H9 (cell line): ENCODE results near the gene RASL10A. TPM values are rescaled to one million over a fixed set of nuclear protein-coding genes. Genes with fewer than 3 reads are reported as not detected.
"Not testable (repeated sequence)": the region's sequence is repeated elsewhere in the genome, so short reads cannot be mapped to it uniquely, and the experiment has no call there.

Experiments
- DNase-seq: peaks from one replicate; pipeline ENCODE4 v3.0.0-alpha.2; 2017
- H2AFZ ChIP-seq: one replicate; pipeline ENCODE4 v1.6.1; 2013; ENCODE audit warnings: mild to moderate bottlenecking, low read length, control low read depth, moderate library complexity
- H2AK5ac ChIP-seq: 2 replicates; pipeline ENCODE4 v1.6.1; 2013; ENCODE audit warnings: low read length, control low read depth, mixed read lengths; ENCODE audit not compliant: insufficient read length
- H2BK120ac ChIP-seq: one replicate; pipeline ENCODE4 v1.6.1; 2013; ENCODE audit warnings: low read depth, mild to moderate bottlenecking, low read length, control low read depth, inconsistent platforms; ENCODE audit not compliant: poor library complexity, severe bottlenecking
- H2BK12ac ChIP-seq: 2 replicates; pipeline ENCODE4 v1.6.1; 2013; ENCODE audit warnings: low read length, control low read depth, mixed read lengths, low read depth; ENCODE audit not compliant: insufficient read length
- H2BK15ac ChIP-seq: 2 replicates; pipeline ENCODE4 v1.6.1; 2013; ENCODE audit warnings: low read depth, low read length, control low read depth
- H2BK20ac ChIP-seq: one replicate; pipeline ENCODE4 v1.6.1; 2013; ENCODE audit warnings: low read depth, mild to moderate bottlenecking, low read length, control low read depth, inconsistent platforms; ENCODE audit not compliant: poor library complexity, severe bottlenecking
- H2BK5ac ChIP-seq: 2 replicates; pipeline ENCODE4 v1.6.1; 2013; ENCODE audit warnings: low read length, control low read depth, mixed read lengths; ENCODE audit not compliant: insufficient read length
- H3K14ac ChIP-seq: 2 replicates; pipeline ENCODE4 v1.6.1; 2013; ENCODE audit warnings: low read length, control low read depth; ENCODE audit not compliant: insufficient read depth
- H3K18ac ChIP-seq: 2 replicates; pipeline ENCODE4 v1.6.1; 2013; ENCODE audit warnings: low read depth, mild to moderate bottlenecking, mixed read lengths, low read length, control low read depth; ENCODE audit not compliant: insufficient read length
- H3K23ac ChIP-seq: 2 replicates; pipeline ENCODE4 v1.6.1; 2013; ENCODE audit warnings: low read length, control low read depth, mixed read lengths, low read depth; ENCODE audit not compliant: insufficient read length
- H3K23me2 ChIP-seq: 2 replicates; pipeline ENCODE4 v1.6.1; 2013; ENCODE audit warnings: low read depth, mild to moderate bottlenecking, mixed read lengths, low read length, control low read depth; ENCODE audit not compliant: insufficient read length, poor library complexity, severe bottlenecking
- H3K27ac ChIP-seq: 2 replicates; pipeline ENCODE4 v1.5.1; 2013; ENCODE audit warnings: low read length, control low read depth, mixed read lengths, low read depth; ENCODE audit not compliant: insufficient read length
- H3K27me3 ChIP-seq: 2 replicates; pipeline ENCODE4 v1.6.1; 2013; ENCODE audit warnings: low read length, control low read depth, inconsistent platforms; ENCODE audit not compliant: insufficient read depth
- H3K4ac ChIP-seq: 2 replicates; pipeline ENCODE4 v1.6.1; 2013; ENCODE audit warnings: low read depth, mild to moderate bottlenecking, control low read depth, inconsistent platforms, low read length, moderate library complexity
- H3K4me1 ChIP-seq: 2 replicates; pipeline ENCODE4 v1.6.1; 2013; ENCODE audit warnings: low read length, control low read depth, inconsistent platforms; ENCODE audit not compliant: insufficient read depth
- H3K4me2 ChIP-seq: 2 replicates; pipeline ENCODE4 v1.6.1; 2013; ENCODE audit warnings: low read length, control low read depth, mixed read lengths; ENCODE audit not compliant: insufficient read length, insufficient read depth
- H3K56ac ChIP-seq: 2 replicates; pipeline ENCODE4 v1.6.1; 2013; ENCODE audit warnings: low read depth, mild to moderate bottlenecking, mixed read lengths, low read length, control low read depth; ENCODE audit not compliant: insufficient read length
- H3K79me1 ChIP-seq: 2 replicates; pipeline ENCODE4 v1.6.1; 2013; ENCODE audit warnings: low read depth, mild to moderate bottlenecking, moderate library complexity, low read length, control low read depth, inconsistent platforms; ENCODE audit not compliant: insufficient read depth, poor library complexity, severe bottlenecking
- H3K79me2 ChIP-seq: 2 replicates; pipeline ENCODE4 v1.6.1; 2013; ENCODE audit warnings: low read length, control low read depth, inconsistent platforms; ENCODE audit not compliant: insufficient read depth
- H3K9ac ChIP-seq: 2 replicates; pipeline ENCODE4 v1.6.1; 2013; ENCODE audit warnings: low read length, control low read depth, mixed read lengths; ENCODE audit not compliant: insufficient read length; ENCODE audit errors: extremely low read depth
- H3K9me3 ChIP-seq: one replicate; pipeline ENCODE4 v1.6.1; 2013; ENCODE audit warnings: low read depth, low read length, inconsistent platforms; ENCODE audit not compliant: control insufficient read depth
- H3T11ph ChIP-seq: one replicate; pipeline ENCODE4 v1.6.1; 2013; ENCODE audit warnings: mild to moderate bottlenecking, low read length, control low read depth, inconsistent platforms
- H4K20me1 ChIP-seq: one replicate; pipeline ENCODE4 v1.6.1; 2013; ENCODE audit not compliant: control insufficient read depth, insufficient read length, insufficient read depth
- H4K5ac ChIP-seq: 2 replicates; pipeline ENCODE4 v1.6.1; 2013; ENCODE audit warnings: low read depth, mild to moderate bottlenecking, mixed read lengths, low read length, control low read depth; ENCODE audit not compliant: insufficient read length
- H4K8ac ChIP-seq: replicated peaks from 2 replicates; pipeline ENCODE4 v1.6.1; 2013; ENCODE audit warnings: low read length, control low read depth, mixed read lengths, low read depth; ENCODE audit not compliant: insufficient read length
- H4K91ac ChIP-seq: 2 replicates; pipeline ENCODE4 v1.6.1; 2013; ENCODE audit warnings: low read depth, mild to moderate bottlenecking, moderate library complexity, mixed read lengths, low read length, control low read depth; ENCODE audit not compliant: insufficient read length
- H3K27ac Mint-ChIP-seq, 3 experiments: 2 replicates in 2 of 3; 3 replicates in 1 of 3; pipeline ENCODE4 v1.8.0; 2020 to 2021; ENCODE audit warnings: mixed read lengths in 3 of 3, mild to moderate bottlenecking in 1 of 3, moderate library complexity in 1 of 3
- H3K27me3 Mint-ChIP-seq: 2 replicates; pipeline ENCODE4 v1.8.0; 2021; ENCODE audit warnings: low read depth, mild to moderate bottlenecking, moderate library complexity, mixed read lengths
- H3K36me3 Mint-ChIP-seq, 3 experiments: 2 replicates in 2 of 3; 3 replicates in 1 of 3; pipeline ENCODE4 v1.8.0; 2020 to 2021; ENCODE audit warnings: low read depth in 3 of 3, mixed read lengths in 3 of 3; ENCODE audit not compliant: insufficient read depth in 1 of 3
- H3K4me1 Mint-ChIP-seq, 2 experiments: 2 replicates each; pipeline ENCODE4 v1.8.0; 2020; ENCODE audit warnings: mixed read lengths in 2 of 2
- H3K4me3 Mint-ChIP-seq, 2 experiments: 2 replicates in 1 of 2; 3 replicates in 1 of 2; pipeline ENCODE4 v1.8.0; 2020 to 2021; ENCODE audit warnings: mild to moderate bottlenecking in 2 of 2, mixed read lengths in 2 of 2, moderate library complexity in 1 of 2
- H3K9me3 Mint-ChIP-seq, 2 experiments: 2 replicates in 1 of 2; 3 replicates in 1 of 2; pipeline ENCODE4 v1.8.0; 2020; ENCODE audit warnings: mild to moderate bottlenecking in 2 of 2, mixed read lengths in 2 of 2, moderate library complexity in 1 of 2
- CTCF ChIP-seq: fragments of 200-600 bp; sonication (generic); conservative IDR thresholded peaks from 3 replicates; pipeline ENCODE4 v1.8.0; 2021; ENCODE audit warnings: antibody characterized with exemption, mild to moderate bottlenecking
- WGBS: extraction: QIAGEN DNeasy Blood & Tissue Kit; methylation state at CpG from one replicate; pipeline ENCODE4 v1.1.7; 2013; ENCODE audit warnings: missing lambda C conversion rate, low lambda C conversion rate, mixed read lengths; ENCODE audit not compliant: insufficient read length; ENCODE audit errors: extremely low coverage; 5-methylcytosine and 5-hydroxymethylcytosine counted together
- total RNA-seq: library from RNA; stranded (reverse); gene quantifications from 2 replicates; pipeline ENCODE4 v1.2.1, GENCODE V29; 2021

The RASL10A gene
- total RNA-seq, 1 experiment from 2014 or later: 0.90 TPM

DNA sequence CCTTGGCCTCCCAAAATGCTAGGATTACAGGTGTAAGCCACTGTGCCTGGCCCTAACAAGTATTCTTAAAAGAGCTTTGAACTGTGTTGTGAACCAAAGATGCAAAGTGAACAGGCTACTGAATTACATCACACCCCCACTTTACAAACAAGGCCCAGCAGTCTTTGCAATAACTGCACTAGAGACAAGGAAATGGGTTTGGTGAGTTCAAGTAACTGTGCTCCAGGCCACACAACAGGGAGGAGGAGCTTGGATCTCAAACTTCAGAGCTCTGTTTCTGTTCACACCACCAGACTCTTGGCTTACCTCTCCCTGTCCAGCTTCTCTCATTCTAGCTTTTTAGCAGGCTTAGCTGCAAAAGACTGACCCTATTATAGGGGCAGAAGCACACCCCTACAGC, 30.4 kb upstream of the RASL10A start:
- no peak overlapping the region for H4K8ac ChIP-seq
- H3K14ac ChIP-seq: no peak overlapping the region
- no peak overlapping the region for H2BK12ac ChIP-seq
- no peak for TF ChIP-seq CTCF
- no peak overlapping the region for H2AK5ac ChIP-seq
- no peaks in the 10 kb centered on the region for H3K27me3 ChIP-seq
- no peaks in the 10 kb centered on the region for H4K20me1 ChIP-seq
- no peak for DNase-seq
- no peak overlapping the region for H3K4me2 ChIP-seq
- no peak overlapping the region for H2BK15ac ChIP-seq
- no peak overlapping the region for H3K18ac ChIP-seq
- no peaks in the 10 kb centered on the region for H3K9me3 ChIP-seq
- no peak overlapping the region for H3T11ph ChIP-seq
- H3K36me3 Mint-ChIP-seq: peaks cover 21 to 91% (median 46%) of the 10 kb centered on the region in 3 experiments; a peak in 6 of 7 replicates
- H3K79me2 ChIP-seq: no peaks in the 10 kb centered on the region
- H3K23me2 ChIP-seq: no peaks in the 10 kb centered on the region
- H3K4me3 Mint-ChIP-seq: no peak overlapping the region
- H3K56ac ChIP-seq: no peak overlapping the region
- no peaks in the 10 kb centered on the region for H3K4me1 ChIP-seq
- no peaks in the 10 kb centered on the region for H3K27me3 Mint-ChIP-seq
- H2AFZ ChIP-seq: no peak overlapping the region
- no peak overlapping the region for H4K91ac ChIP-seq
- no peaks in the 10 kb centered on the region for H3K79me1 ChIP-seq
- no peak overlapping the region for H3K9ac ChIP-seq
- H3K27ac ChIP-seq: no peak overlapping the region
- H3K9me3 Mint-ChIP-seq: no peaks in the 10 kb centered on the region
- no peak overlapping the region for H2BK5ac ChIP-seq
- H3K23ac ChIP-seq: no peak overlapping the region
- H3K27ac Mint-ChIP-seq: no peak overlapping the region
- H4K5ac ChIP-seq: no peak overlapping the region
- no peaks in the 10 kb centered on the region for H3K4me1 Mint-ChIP-seq
- H2BK120ac ChIP-seq: no peak overlapping the region
- no peak overlapping the region for H2BK20ac ChIP-seq
- no peak overlapping the region for H3K4ac ChIP-seq

GRCh38 chr22:29344889-29345288, 29.4 kb upstream of the RASL10A start:
- not testable (repeated sequence) for H3K27ac ChIP-seq

More at GRCh38 chr22:29344889-29345288, 29.4 kb upstream of the RASL10A start:
- H2AFZ ChIP-seq, H3T11ph ChIP-seq, H2BK5ac ChIP-seq, H3K9me3 Mint-ChIP-seq, H3K4me1 Mint-ChIP-seq, H3K23me2 ChIP-seq, H3K4me2 ChIP-seq, H3K18ac ChIP-seq, H4K91ac ChIP-seq, H3K14ac ChIP-seq, H2AK5ac ChIP-seq, H3K56ac ChIP-seq, DNase-seq, H4K20me1 ChIP-seq, H2BK15ac ChIP-seq, H3K9ac ChIP-seq, H4K5ac ChIP-seq, H2BK12ac ChIP-seq, H4K8ac ChIP-seq, H2BK120ac ChIP-seq, H3K9me3 ChIP-seq, H3K4me1 ChIP-seq, H3K79me1 ChIP-seq, H3K79me2 ChIP-seq, H3K23ac ChIP-seq, H3K4me3 Mint-ChIP-seq, H3K27me3 ChIP-seq, H2BK20ac ChIP-seq, H3K4ac ChIP-seq, H3K27me3 Mint-ChIP-seq, H3K27ac Mint-ChIP-seq: not testable (repeated sequence)
- H3K36me3 Mint-ChIP-seq: peaks cover 20 to 87% (median 48%) of the 10 kb centered on the region in 3 experiments; a peak in 6 of 7 replicates
- WGBS: no CpG with 5 or more reads among the region's 5 CpGs
